Testis (tissue), 3 donors: ENCODE results near the gene CADPS. TPM values are rescaled to one million over a fixed set of nuclear protein-coding genes. Genes with fewer than 3 reads are reported as not detected.

ENCODE experiments used
- DNase-seq: peaks from one replicate; pipeline ENCODE4 v3.0.0-alpha.2; 2019
- H3K27ac ChIP-seq, 2 donors: fragments of 200-600 bp; sonication (generic); one replicate each; pipeline ENCODE4 v1.5.1; 2019
- H3K27me3 ChIP-seq: fragments of 200-600 bp; sonication (generic); one replicate; pipeline ENCODE4 v1.5.1; 2019
- H3K36me3 ChIP-seq: fragments of 200-600 bp; sonication (generic); one replicate; pipeline ENCODE4 v1.5.1; 2017; ENCODE audit warnings: low read depth; ENCODE audit errors: missing control alignments
- H3K4me1 ChIP-seq: fragments of 200-600 bp; sonication (generic); one replicate; pipeline ENCODE4 v1.5.1; 2019
- H3K4me3 ChIP-seq, 2 donors: fragments of 200-600 bp; sonication (generic); one replicate each; pipeline ENCODE4 v1.5.1; 2017 to 2019
- H3K9me3 ChIP-seq: fragments of 200-600 bp; sonication (generic); one replicate; pipeline ENCODE4 v1.5.1; 2017
- CTCF ChIP-seq, 3 experiments: fragments of 450-650 bp in 2 of 3; fragments of 200-600 bp in 1 of 3; sonication (generic) in 1 of 3; IDR thresholded peaks; one replicate each; pipeline ENCODE4 v1.5.1; 2016 to 2019; ENCODE audit warnings: antibody characterized with exemption in 3 of 3, mild to moderate bottlenecking in 2 of 3, moderate library complexity in 1 of 3
- POLR2A ChIP-seq: fragments of 450-650 bp; IDR thresholded peaks from one replicate; pipeline ENCODE4 v1.6.1; 2017; ENCODE audit warnings: antibody characterized with exemption, mild to moderate bottlenecking, moderate library complexity
- whole genome bisulfite sequencing, 2 donors: methylation state at CpG; one replicate each; pipeline ENCODE4 v1.1.5; 2018; 5-methylcytosine and 5-hydroxymethylcytosine counted together
- intact Hi-C: fragments of 100-400 bp; cut with DNase I; formaldehyde crosslinking; loops from one replicate; pipeline ENCODE4 v1.15.1; 2023; ENCODE audit warnings: low total_unique reads
- polyA plus RNA-seq: library from polyadenylated mRNA; stranded (reverse); fragments of 350-450 nt; fragmentation: Illumina TruSeq; extraction: RNeasy Lipid Tissue Mini Kit (QIAGEN cat#74804); gene quantifications from one replicate; pipeline ENCODE4 v1.2.3, GENCODE V29; 2014; ENCODE audit warnings: low read depth, low replicate concordance; ENCODE audit not compliant: insufficient read depth
- total RNA-seq, 2 donors: library from RNA; depleted of rRNA; stranded (reverse); fragments of >200 nt; gene quantifications; one replicate each; pipeline ENCODE4 v1.2.3, GENCODE V29; 2016

Gene CADPS
- total and polyA plus RNA-seq, 3 donors from 2014 or later, result 8.6 to 56.4 (median 21.6) TPM

GRCh38 chr3:62875558-62876002 lies 364 bp upstream of the CADPS start:
- DNase-seq, result no peak
- peaks cover 9% of the 10 kb centered on the region for H3K4me1 ChIP-seq
- no peak overlapping the region for H3K27ac ChIP-seq
- H3K36me3 ChIP-seq, result no peaks in the 10 kb centered on the region
- no peaks in the 10 kb centered on the region for H3K9me3 ChIP-seq
- WGBS, 2 donors, result 0 to 4% methylated on average over 18 of the region's 18 CpGs
- peak overlapping the region; percentile 39 to 62 for H3K4me3 ChIP-seq
- intact Hi-C loops, result no loop called here
- TF ChIP-seq CTCF (IDR thresholded peaks at IDR 0.05), result no peak
- no peak for TF ChIP-seq POLR2A
- no peaks in the 10 kb centered on the region for H3K27me3 ChIP-seq

DNA sequence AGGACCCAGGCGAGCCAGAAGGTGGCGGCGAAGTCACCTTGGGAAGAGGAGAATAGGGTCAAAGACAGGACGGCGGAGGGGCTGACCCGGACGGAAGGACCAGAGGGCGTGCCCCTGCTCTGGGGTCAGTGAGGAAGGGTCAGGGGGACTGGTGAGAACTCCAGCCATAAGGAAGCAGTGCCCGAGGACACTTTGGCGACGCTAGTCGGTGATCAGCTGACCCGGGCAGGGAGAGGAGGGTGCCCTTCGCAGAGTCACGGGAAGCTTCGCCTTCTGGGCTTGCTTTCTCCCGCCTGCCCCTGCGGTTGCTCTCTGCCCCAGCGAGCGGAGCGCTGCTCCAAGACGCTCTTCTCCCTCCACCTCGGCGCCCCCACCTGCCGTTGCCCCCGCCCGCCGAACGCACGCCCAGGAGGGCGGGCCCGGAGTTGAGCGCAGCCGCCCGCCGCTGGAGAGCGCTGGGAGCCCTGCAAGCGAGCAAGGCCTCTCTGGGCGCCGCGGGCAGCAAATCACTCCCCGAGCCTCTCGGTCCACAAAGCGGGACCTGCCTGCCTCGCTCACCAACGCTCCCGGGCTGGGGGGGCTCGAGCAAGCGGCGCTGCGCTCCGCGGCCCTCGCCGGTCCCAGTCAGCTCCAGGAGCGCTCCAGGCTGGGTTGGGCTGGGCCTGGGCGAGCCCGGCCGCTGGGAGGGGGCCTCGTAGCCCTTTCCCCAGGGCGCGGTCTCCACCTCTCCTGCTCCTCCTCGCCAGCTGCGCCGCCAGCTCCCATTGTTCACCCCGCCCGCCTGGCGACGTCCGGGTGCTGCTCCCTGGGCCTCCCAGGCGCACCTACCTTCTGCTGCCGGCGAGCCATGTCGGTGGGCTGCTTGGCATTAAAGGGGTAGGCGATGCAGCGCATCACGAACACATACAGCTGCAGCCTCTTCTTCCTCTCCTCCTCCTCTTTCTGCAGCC lies 1.2 kb downstream of the CADPS start:
- intact Hi-C loops, result no loop called here
- no peaks in the 10 kb centered on the region for H3K36me3 ChIP-seq
- peak overlapping the region; percentile 54 to 77 for H3K4me3 ChIP-seq
- H3K27me3 ChIP-seq, result no peaks in the 10 kb centered on the region
- no peaks in the 10 kb centered on the region for H3K9me3 ChIP-seq
- H3K27ac ChIP-seq, result peak overlapping the region; percentile 60 to 64
- 0 to 1% methylated on average over 18 to 66 of the region's 77 CpGs for WGBS, 2 donors
- TF ChIP-seq POLR2A (no peak), CTCF (IDR thresholded peaks at IDR 0.05) (no peak)
- DNase-seq, result peak; percentile 79
- H3K4me1 ChIP-seq, result peaks cover 9% of the 10 kb centered on the region

DNA sequence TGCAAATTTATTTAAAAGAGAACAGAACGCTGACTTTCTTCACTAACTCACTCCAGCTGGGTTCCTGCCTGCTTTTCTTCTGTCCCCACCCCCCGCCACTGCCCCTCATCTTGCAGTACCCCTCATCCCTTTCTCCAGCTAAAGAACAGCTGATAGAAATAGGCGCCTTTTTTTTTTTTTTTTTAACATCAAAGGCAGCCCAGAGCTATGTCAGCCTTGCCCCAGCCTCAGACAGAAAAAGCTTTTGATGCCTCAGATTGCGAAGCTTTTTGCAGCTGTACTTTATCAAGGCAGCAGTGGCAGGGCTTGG lies 1.8 kb downstream of the CADPS start:
- Histone ChIP-seq H3K4me1 (peaks cover 9% of the 10 kb centered on the region), H3K27me3 (no peaks in the 10 kb centered on the region), H3K9me3 (no peaks in the 10 kb centered on the region), H3K27ac (peak overlapping the region; percentile 60 to 64), H3K4me3 (peak overlapping the region; percentile 54 to 77), H3K36me3 (no peaks in the 10 kb centered on the region)
- DNase-seq, result peak; percentile 17
- no peak for TF ChIP-seq POLR2A
- TF ChIP-seq CTCF (IDR thresholded peaks at IDR 0.05), result no peak
- intact Hi-C loops, result no loop called here
- WGBS, 2 donors, result 13 to 14% methylated on average over 4 of the region's 4 CpGs

DNA sequence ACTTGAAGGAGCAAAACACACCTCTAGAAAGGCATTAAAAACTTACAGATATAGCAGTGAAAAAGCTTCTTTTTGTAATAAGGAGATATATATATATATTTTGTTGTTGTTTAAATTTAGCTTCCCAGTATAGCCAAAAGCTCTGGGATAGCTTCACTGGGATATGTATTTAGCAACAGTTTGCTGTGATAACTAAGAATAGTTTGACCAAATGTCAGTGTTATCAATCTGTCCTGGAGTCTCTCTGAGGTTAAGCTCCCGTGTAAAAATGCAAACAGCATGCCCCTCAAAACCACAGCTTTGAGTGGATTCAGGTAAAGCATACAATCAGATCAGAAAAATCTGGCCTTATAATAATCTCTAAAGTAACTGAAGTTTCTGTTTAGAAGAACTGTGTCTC lies 2.9 kb downstream of the CADPS start:
- TF ChIP-seq CTCF (IDR thresholded peaks at IDR 0.05) (no peak), POLR2A (no peak)

More for the DNA sequence above, 2.9 kb downstream of the CADPS start:
- Histone ChIP-seq H3K27ac (no peak overlapping the region), H3K36me3 (no peaks in the 10 kb centered on the region), H3K4me3 (no peak overlapping the region), H3K4me1 (peaks cover 9% of the 10 kb centered on the region), H3K9me3 (no peaks in the 10 kb centered on the region), H3K27me3 (no peaks in the 10 kb centered on the region)
- no peak for DNase-seq
- intact Hi-C loops, result no loop called here
- WGBS, 2 donors, result 34 to 60% methylated on average over 1 of the region's 1 CpG
